Measurements from ENCODE around the gene OR5M11. TPM values are rescaled to one million over a fixed set of nuclear protein-coding genes. Genes with fewer than 3 reads are reported as not detected.
"Not testable (repeated sequence)": the region's sequence is repeated elsewhere in the genome, so short reads cannot be mapped to it uniquely, and the experiment has no call there.

The OR5M11 gene
- total RNA-seq (not detected in 2 replicates), polyA plus RNA-seq (not detected in 2 replicates)

- TF ChIP-seq, protein P1, sequence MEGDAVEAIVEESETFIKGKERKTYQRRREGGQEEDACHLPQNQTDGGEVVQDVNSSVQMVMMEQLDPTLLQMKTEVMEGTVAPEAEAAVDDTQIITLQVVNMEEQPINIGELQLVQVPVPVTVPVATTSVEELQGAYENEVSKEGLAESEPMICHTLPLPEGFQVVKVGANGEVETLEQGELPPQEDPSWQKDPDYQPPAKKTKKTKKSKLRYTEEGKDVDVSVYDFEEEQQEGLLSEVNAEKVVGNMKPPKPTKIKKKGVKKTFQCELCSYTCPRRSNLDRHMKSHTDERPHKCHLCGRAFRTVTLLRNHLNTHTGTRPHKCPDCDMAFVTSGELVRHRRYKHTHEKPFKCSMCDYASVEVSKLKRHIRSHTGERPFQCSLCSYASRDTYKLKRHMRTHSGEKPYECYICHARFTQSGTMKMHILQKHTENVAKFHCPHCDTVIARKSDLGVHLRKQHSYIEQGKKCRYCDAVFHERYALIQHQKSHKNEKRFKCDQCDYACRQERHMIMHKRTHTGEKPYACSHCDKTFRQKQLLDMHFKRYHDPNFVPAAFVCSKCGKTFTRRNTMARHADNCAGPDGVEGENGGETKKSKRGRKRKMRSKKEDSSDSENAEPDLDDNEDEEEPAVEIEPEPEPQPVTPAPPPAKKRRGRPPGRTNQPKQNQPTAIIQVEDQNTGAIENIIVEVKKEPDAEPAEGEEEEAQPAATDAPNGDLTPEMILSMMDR (IDR thresholded peaks at IDR 0.05; ENCODE audit: low read depth, low read length): no peak
- H3K27me3 ChIP-seq: no peaks in the 10 kb centered on the region
Observed at GRCh38 chr11:56543157-56543556, at the start of gene OR5M11. Gene OR5M11 (minus strand): TSS chr11:56543257. CDS start chr11:56543257, 0 bp downstream.

GRCh38 chr11:56592088-56592717 is 49.1 kb upstream of the OR5M11 start:
- not testable (repeated sequence) for DNase-seq (ENCODE audit: low read depth in 1 of 2, low spot score in 1 of 2); H3K27me3 ChIP-seq; H3K9me3 ChIP-seq (ENCODE audit: low read depth); H3K36me3 ChIP-seq; H3K4me3 ChIP-seq; H3K27ac ChIP-seq; H3K4me1 ChIP-seq (ENCODE audit: low read depth)

More at GRCh38 chr11:56543157-56543556, at the start of gene OR5M11:
- Histone ChIP-seq H3K9me3 (ENCODE audit: low read depth) (no peaks in the 10 kb centered on the region), H3K4me3 (no peak within 1 kb of the TSS), H3K27ac (no peak within 1 kb of the TSS), H3K36me3 (no peaks in the 10 kb centered on the region), H3K4me1 (ENCODE audit: low read depth) (no peaks in the 10 kb centered on the region)
- no peak for DNase-seq (ENCODE audit: low read depth in 1 of 2, low spot score in 1 of 2)

GRCh38 chr11:56577621-56578020 is 34.6 kb upstream of the OR5M11 start, which contains the start of gene OR5M10:
Gene OR5M10 (minus strand): TSS chr11:56577721. CDS start chr11:56577721, 0 bp downstream.
- H3K9me3 ChIP-seq (ENCODE audit: low read depth): no peaks in the 10 kb centered on the region
- no peak within 1 kb of the TSS for H3K4me3 ChIP-seq
- no peaks in the 10 kb centered on the region for H3K4me1 ChIP-seq (ENCODE audit: low read depth)
- no peaks in the 10 kb centered on the region for H3K36me3 ChIP-seq
- TF ChIP-seq, protein P1 (IDR thresholded peaks at IDR 0.05; ENCODE audit: low read depth, low read length): no peak
- no peak within 1 kb of the TSS for H3K27ac ChIP-seq
- DNase-seq (ENCODE audit: low read depth in 1 of 2, low spot score in 1 of 2): no peak
- H3K27me3 ChIP-seq: no peaks in the 10 kb centered on the region

DNA sequence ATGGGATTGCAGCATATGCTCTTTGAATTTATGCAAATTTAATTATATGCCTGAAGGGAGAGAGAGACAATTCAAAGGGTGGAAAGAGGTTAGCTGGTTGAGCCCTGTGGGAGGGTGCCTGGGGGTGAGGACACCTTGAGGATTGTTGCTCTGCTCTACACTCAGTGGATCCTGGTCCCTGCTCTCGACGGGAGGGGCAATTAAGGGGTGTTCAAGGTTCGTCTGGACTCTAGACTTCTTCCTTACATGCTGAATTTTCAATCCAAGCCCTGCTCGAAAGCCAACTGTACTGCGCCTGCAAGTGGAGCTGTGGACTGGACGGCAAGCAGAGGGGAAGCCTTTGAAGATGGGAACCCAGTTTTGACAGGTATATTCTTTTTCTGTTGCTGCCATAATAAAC is 15.5 kb upstream of the OR5M11 start:
- Histone ChIP-seq H3K36me3 (no peaks in the 10 kb centered on the region), H3K4me1 (ENCODE audit: low read depth) (no peaks in the 10 kb centered on the region), H3K4me3 (no peak overlapping the region), H3K9me3 (ENCODE audit: low read depth) (no peaks in the 10 kb centered on the region), H3K27ac (no peak overlapping the region), H3K27me3 (no peaks in the 10 kb centered on the region)
- TF ChIP-seq, protein P1 (IDR thresholded peaks at IDR 0.05; ENCODE audit: low read depth, low read length): no peak
- DNase-seq (ENCODE audit: low read depth in 1 of 2, low spot score in 1 of 2): no peak

DNA sequence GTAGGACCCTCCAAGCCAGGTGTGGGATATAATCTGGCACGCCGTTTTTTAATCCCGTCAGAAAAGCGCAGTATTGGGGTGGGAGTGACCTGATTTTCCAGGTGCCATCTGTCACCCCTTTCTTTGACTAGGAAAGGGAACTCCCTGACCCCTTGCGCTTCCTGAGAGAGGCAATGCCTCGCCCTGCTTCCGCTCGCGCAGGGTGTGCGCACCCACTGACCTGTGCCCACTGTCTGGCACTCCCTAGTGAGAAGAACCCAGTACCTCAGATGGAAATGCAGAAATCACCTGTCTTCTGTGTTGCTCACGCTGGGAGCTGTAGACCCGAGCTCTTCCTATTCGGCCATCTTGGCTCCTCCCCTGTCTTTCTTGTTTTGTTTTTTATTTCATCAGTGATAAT is 11.6 kb upstream of the OR5M11 start:
- DNase-seq (ENCODE audit: low read depth in 1 of 2, low spot score in 1 of 2); H3K27me3 ChIP-seq; H3K9me3 ChIP-seq (ENCODE audit: low read depth); H3K36me3 ChIP-seq; H3K4me1 ChIP-seq (ENCODE audit: low read depth); H3K27ac ChIP-seq; H3K4me3 ChIP-seq: not testable (repeated sequence)

- no peak overlapping the region for H3K4me3 ChIP-seq
Observed at GRCh38 chr11:56545531-56545930, 2.5 kb upstream of the OR5M11 start.

More at GRCh38 chr11:56545531-56545930, 2.5 kb upstream of the OR5M11 start:
- Histone ChIP-seq H3K9me3 (ENCODE audit: low read depth) (no peaks in the 10 kb centered on the region), H3K4me1 (ENCODE audit: low read depth) (no peaks in the 10 kb centered on the region), H3K27me3 (no peaks in the 10 kb centered on the region), H3K36me3 (no peaks in the 10 kb centered on the region), H3K27ac (no peak overlapping the region)
- TF ChIP-seq, protein P1 (IDR thresholded peaks at IDR 0.05; ENCODE audit: low read depth, low read length): no peak
- DNase-seq (ENCODE audit: low read depth in 1 of 2, low spot score in 1 of 2): no peak
